Measurements from ENCODE around the gene DENND1A. TPM values are rescaled to one million over a fixed set of nuclear protein-coding genes. Genes with fewer than 3 reads are reported as not detected.

Gene DENND1A
- total and polyA plus RNA-seq, 2 experiments from 2014 or later: 13.1 to 28.7 TPM

GRCh38 chr9:123682746-123683145 is 247.2 kb downstream of the DENND1A start (continued):
- TF ChIP-seq CTCF (conservative IDR thresholded peaks at IDR 0.05; ENCODE audit: low read depth in 2 of 2) (no peak), POLR2AphosphoS5 (IDR thresholded peaks at IDR 0.05; ENCODE audit: low read depth) (no peak), EZH2 (IDR thresholded peaks at IDR 0.05; ENCODE audit: low read depth, unreplicated experiment) (no peak), CREB1 (CRISPR knock-in tag; IDR thresholded peaks at IDR 0.05; ENCODE audit: low read depth) (no peak), ZNF114 (CRISPR knock-in tag; IDR thresholded peaks at IDR 0.05) (no peak)
- TF ChIP-seq, protein P1, sequence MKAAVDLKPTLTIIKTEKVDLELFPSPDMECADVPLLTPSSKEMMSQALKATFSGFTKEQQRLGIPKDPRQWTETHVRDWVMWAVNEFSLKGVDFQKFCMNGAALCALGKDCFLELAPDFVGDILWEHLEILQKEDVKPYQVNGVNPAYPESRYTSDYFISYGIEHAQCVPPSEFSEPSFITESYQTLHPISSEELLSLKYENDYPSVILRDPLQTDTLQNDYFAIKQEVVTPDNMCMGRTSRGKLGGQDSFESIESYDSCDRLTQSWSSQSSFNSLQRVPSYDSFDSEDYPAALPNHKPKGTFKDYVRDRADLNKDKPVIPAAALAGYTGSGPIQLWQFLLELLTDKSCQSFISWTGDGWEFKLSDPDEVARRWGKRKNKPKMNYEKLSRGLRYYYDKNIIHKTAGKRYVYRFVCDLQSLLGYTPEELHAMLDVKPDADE (IDR thresholded peaks at IDR 0.05): no peak

DNA sequence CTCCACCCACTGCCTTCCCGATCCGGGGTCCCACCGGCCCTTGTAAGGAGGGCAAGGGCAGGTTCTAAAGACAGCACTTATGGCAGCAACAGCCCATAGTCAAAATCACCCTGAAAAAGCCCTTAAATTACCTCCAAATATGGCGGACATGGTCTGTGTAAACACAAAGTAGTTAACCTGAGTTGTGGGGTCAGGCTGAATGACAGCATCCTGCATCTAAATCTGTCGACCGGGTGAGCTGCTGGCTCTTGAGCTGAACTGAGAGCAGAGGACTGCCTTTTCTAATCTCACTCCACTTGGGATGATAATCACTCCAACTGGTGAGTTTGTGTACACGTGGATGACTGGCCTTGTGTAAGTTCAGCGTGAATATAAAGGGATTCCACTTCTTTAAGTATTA is 249.6 kb downstream of the DENND1A start:
- no peaks in the 10 kb centered on the region for H3K9me2 ChIP-seq (ENCODE audit: insufficient read depth)
- H2AFZ ChIP-seq: no peak overlapping the region
- no peaks in the 10 kb centered on the region for H3F3A ChIP-seq (replicated peaks; ENCODE audit: low read depth)
- no peaks in the 10 kb centered on the region; the same call in 1 of the 2 replicates for H4K20me1 ChIP-seq (replicated peaks; ENCODE audit: insufficient read depth)
- H3K4me1 ChIP-seq (ENCODE audit: insufficient read depth): no peaks in the 10 kb centered on the region
- no peaks in the 10 kb centered on the region for H3K27me3 ChIP-seq (ENCODE audit: insufficient read depth)
- peaks cover 5% of the 10 kb centered on the region; the same call in 2 of the 3 replicates for H3K9me3 Mint-ChIP-seq
- no peak overlapping the region for H3K4me2 ChIP-seq
- ATAC-seq: no peak
- H3K4me3 Mint-ChIP-seq: no peak overlapping the region
- no peaks in the 10 kb centered on the region for H3K27me3 Mint-ChIP-seq (ENCODE audit: insufficient read depth, low read depth, poor library complexity)
- H3K4me1 Mint-ChIP-seq: no peaks in the 10 kb centered on the region
- no peak for DNase-seq (ENCODE audit: low spot score)
- no peak overlapping the region for H3K27ac ChIP-seq (ENCODE audit: low read depth)
- H3K27ac Mint-ChIP-seq: no peak overlapping the region
- peaks cover 21% of the 10 kb centered on the region for H3K36me3 Mint-ChIP-seq (ENCODE audit: low read depth)
- H3K4me3 ChIP-seq: no peak overlapping the region
- H3K79me2 ChIP-seq (replicated peaks; ENCODE audit: insufficient read depth): 0 out of 2 replicates have a peak, but pooled peaks cover 3% of the 10 kb centered on the region
- no peaks in the 10 kb centered on the region for H3K36me3 ChIP-seq (ENCODE audit: insufficient read depth)
- no peak for TF ChIP-seq ZNF114 (CRISPR knock-in tag; IDR thresholded peaks at IDR 0.05)
- TF ChIP-seq ZNF331 (CRISPR knock-in tag; IDR thresholded peaks at IDR 0.05; ENCODE audit: low read depth): no peak
- no peak for TF ChIP-seq EZH2phosphoT487 (IDR thresholded peaks at IDR 0.05; ENCODE audit: unreplicated experiment)
- no peak for TF ChIP-seq REST (IDR thresholded peaks at IDR 0.05; ENCODE audit: unreplicated experiment)
- no peak for TF ChIP-seq CTCF (conservative IDR thresholded peaks at IDR 0.05; ENCODE audit: low read depth in 2 of 2)
- TF ChIP-seq POLR2AphosphoS5 (IDR thresholded peaks at IDR 0.05; ENCODE audit: low read depth): no peak
- no peak for TF ChIP-seq JUNB (IDR thresholded peaks at IDR 0.05; ENCODE audit: unreplicated experiment)
